Measurements from ENCODE around the gene ACTR2.

ACTR2 gene

GRCh38 chr2:65305934-65306333 lies 78.3 kb downstream of the ACTR2 start:
- Histone ChIP-seq H3K4me3 (IDR thresholded peaks at IDR 0.05; ENCODE audit: insufficient read depth, low read depth, low read length) (no peak overlapping the region), H3K9ac (no peak overlapping the region), H3K4me2 (no peak overlapping the region), H3K27ac (no peak overlapping the region), H3K36me3 (ENCODE audit: insufficient read depth) (no peaks in the 10 kb centered on the region), H3K27me3 (ENCODE audit: insufficient read depth, low read depth) (no peaks in the 10 kb centered on the region), H3K79me2 (ENCODE audit: insufficient read depth, low read depth) (no peaks in the 10 kb centered on the region), H4K20me1 (ENCODE audit: insufficient read depth) (no peaks in the 10 kb centered on the region), H3K4me1 (ENCODE audit: low read depth, poor library complexity, severe bottlenecking) (peaks cover 24% of the 10 kb centered on the region), H2AFZ (ENCODE audit: low read depth) (no peak overlapping the region)
- no peak for TF ChIP-seq CTCF (conservative IDR thresholded peaks at IDR 0.05; ENCODE audit: low read depth, low read length)

- Histone ChIP-seq H3K79me2 (ENCODE audit: insufficient read depth, low read depth) (no peaks in the 10 kb centered on the region), H3K27ac (no peak overlapping the region), H3K27me3 (ENCODE audit: insufficient read depth, low read depth) (no peaks in the 10 kb centered on the region), H3K36me3 (ENCODE audit: insufficient read depth) (peaks cover 4% of the 10 kb centered on the region; the same call in 1 of the 2 replicates), H3K4me3 (IDR thresholded peaks at IDR 0.05; ENCODE audit: insufficient read depth, low read depth, low read length) (no peak overlapping the region), H3K9ac (no peak overlapping the region), H3K4me1 (ENCODE audit: low read depth, poor library complexity, severe bottlenecking) (no peaks in the 10 kb centered on the region), H4K20me1 (ENCODE audit: insufficient read depth) (no peaks in the 10 kb centered on the region), H2AFZ (ENCODE audit: low read depth) (no peak overlapping the region), H3K4me2 (no peak overlapping the region)
- no peak for TF ChIP-seq CTCF (conservative IDR thresholded peaks at IDR 0.05; ENCODE audit: low read depth, low read length)
These were observed 82.1 kb downstream of the ACTR2 start for GRCh38 chr2:65309699-65310098.

- H4K20me1 ChIP-seq (ENCODE audit: insufficient read depth), result no peaks in the 10 kb centered on the region
- H3K36me3 ChIP-seq (ENCODE audit: insufficient read depth), result peaks cover 4% of the 10 kb centered on the region; the same call in 1 of the 2 replicates
- no peak overlapping the region for H3K4me2 ChIP-seq
- H3K4me3 ChIP-seq (IDR thresholded peaks at IDR 0.05; ENCODE audit: insufficient read depth, low read depth, low read length), result no peak overlapping the region
- H3K27me3 ChIP-seq (ENCODE audit: insufficient read depth, low read depth), result no peaks in the 10 kb centered on the region
- no peak for TF ChIP-seq CTCF (conservative IDR thresholded peaks at IDR 0.05; ENCODE audit: low read depth, low read length)
- H3K79me2 ChIP-seq (ENCODE audit: insufficient read depth, low read depth), result no peaks in the 10 kb centered on the region
- H3K27ac ChIP-seq, result no peak overlapping the region
- H3K4me1 ChIP-seq (ENCODE audit: low read depth, poor library complexity, severe bottlenecking), result no peaks in the 10 kb centered on the region
- H2AFZ ChIP-seq (ENCODE audit: low read depth), result no peak overlapping the region
- no peak overlapping the region for H3K9ac ChIP-seq
These were observed 83.4 kb downstream of the ACTR2 start for GRCh38 chr2:65311049-65311448.

- H2AFZ ChIP-seq (ENCODE audit: low read depth), result no peak overlapping the region
- no peak overlapping the region for H3K4me3 ChIP-seq (IDR thresholded peaks at IDR 0.05; ENCODE audit: insufficient read depth, low read depth, low read length)
- H3K79me2 ChIP-seq (ENCODE audit: insufficient read depth, low read depth), result no peaks in the 10 kb centered on the region
- no peak overlapping the region for H3K27ac ChIP-seq
- no peak overlapping the region for H3K4me2 ChIP-seq
- no peaks in the 10 kb centered on the region for H3K4me1 ChIP-seq (ENCODE audit: low read depth, poor library complexity, severe bottlenecking)
- H4K20me1 ChIP-seq (ENCODE audit: insufficient read depth), result no peaks in the 10 kb centered on the region
- no peak for TF ChIP-seq CTCF (conservative IDR thresholded peaks at IDR 0.05; ENCODE audit: low read depth, low read length)
- H3K9ac ChIP-seq, result no peak overlapping the region
- peaks cover 4% of the 10 kb centered on the region; the same call in 1 of the 2 replicates for H3K36me3 ChIP-seq (ENCODE audit: insufficient read depth)
- no peaks in the 10 kb centered on the region for H3K27me3 ChIP-seq (ENCODE audit: insufficient read depth, low read depth)
These were observed 84.0 kb downstream of the ACTR2 start for GRCh38 chr2:65311596-65311995.
